GM03348 (cell line): ENCODE data around the gene TGIF1.
A peak's percentile ranks its signal among the peaks of the same experiment; 100 is the strongest.

Experiments used
- DNase-seq: peaks from one replicate; pipeline ENCODE4 v3.0.0; 2012; ENCODE audit warnings: low spot score

TGIF1 gene

GRCh38 chr18:3482258-3482657, 32.3 kb downstream of the TGIF1 start:
- no peak for DNase-seq

GRCh38 chr18:3485153-3486149, 35.5 kb downstream of the TGIF1 start:
- no peak for DNase-seq

- DNase-seq = no peak
Observed at GRCh38 chr18:3486512-3486911, 36.5 kb downstream of the TGIF1 start.

DNA sequence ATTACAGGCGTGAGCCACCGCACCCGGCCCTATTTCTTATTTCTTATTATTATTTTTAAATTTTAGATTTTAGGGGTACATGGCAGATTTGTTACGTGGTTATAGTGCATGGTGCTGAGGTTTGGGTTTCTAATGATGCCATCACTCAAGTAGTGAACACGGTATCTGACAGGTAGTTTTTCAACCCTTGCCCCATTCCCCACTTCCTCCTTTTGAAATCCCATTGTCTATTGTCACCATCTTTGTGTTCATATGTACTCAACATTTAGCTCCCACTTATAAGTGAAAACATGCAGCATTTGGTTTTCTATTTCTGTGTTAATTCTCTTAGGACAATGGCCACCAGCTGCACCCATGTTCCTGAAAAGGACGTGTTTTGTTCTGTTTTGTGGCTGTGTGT, 39.5 kb downstream of the TGIF1 start:
- no peak for DNase-seq

DNA sequence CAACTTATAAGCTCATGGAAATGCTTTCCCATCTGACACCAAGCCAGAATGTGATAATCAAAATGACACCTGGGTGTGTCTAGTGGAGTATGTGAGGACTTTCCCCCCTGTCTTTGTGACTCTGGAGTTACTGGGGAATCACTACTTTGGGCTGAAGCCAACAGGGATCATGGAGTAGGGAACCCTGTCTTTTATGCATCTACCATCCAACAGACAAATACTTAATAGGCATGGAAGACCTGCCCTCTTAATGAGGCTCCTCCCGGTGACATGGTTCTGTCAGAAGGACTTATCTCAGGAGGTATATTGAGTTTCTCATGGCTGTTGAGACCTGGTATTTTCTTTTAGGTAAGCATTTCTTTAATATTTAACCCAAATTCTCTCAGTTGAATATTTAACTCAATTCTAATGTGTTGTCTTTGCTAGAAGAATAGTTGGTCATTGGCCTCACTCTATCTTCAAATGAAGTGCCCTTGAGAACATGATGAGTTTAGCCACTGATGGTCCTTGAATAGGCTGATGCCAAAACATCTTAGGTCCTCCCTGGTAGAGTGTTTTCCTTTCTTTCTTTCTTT, 42.1 kb downstream of the TGIF1 start:
- DNase-seq = no peak

DNA sequence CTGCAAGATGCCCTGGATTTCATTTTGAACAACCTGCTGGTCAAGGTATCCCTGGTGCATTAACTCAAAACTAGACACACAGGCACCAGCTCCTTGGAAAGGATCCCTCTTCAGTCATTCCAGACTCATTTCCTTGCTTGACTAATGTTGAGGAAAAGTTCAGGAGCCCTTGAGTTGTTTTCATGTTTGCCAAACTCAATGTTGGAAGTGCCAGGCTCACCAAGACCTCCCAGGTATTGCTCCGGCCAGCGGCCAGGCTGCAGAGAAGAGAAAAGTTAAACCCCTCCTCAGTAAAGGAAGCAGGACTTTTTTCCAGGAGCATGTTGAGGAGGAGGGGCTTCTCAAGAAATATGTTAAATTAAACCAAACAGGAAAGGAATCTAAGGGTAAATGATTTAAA, 42.7 kb downstream of the TGIF1 start:
- no peak for DNase-seq

- no peak for DNase-seq
Observed at GRCh38 chr18:3493501-3494244, 43.7 kb downstream of the TGIF1 start.

DNA sequence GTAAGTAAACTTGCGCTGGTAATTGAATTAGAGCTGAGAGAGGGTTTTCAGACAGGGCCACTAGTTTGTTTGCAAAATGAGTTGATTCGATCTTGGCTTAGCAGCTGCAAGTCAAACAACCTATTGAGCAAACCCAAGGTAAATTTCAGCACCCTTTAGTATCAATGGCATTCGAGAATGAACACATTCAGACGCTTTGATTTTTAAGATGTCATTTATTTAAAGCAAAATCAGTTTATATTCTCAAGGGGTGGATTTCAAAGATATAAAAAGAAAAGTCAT, 44.2 kb downstream of the TGIF1 start:
- no peak for DNase-seq

DNA sequence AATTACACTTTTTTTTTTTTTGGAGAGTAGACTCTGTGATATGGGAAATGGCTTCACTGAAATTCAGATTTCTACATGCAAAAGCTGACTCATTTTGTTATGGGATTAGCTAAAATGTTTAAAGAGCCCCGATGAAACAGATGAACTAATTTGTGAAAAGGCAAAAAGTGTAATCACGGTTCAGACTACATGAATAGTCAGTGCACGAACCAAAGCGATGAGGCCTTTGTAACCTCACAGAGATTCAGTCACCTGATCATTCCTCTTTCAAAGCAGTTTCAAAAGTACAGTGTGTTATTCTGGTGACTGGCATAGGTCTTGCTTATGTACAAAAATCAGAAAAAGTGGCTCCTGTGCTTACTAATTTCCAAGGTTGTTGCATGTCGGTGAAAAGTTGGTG, 44.6 kb downstream of the TGIF1 start:
- no peak for DNase-seq

DNA sequence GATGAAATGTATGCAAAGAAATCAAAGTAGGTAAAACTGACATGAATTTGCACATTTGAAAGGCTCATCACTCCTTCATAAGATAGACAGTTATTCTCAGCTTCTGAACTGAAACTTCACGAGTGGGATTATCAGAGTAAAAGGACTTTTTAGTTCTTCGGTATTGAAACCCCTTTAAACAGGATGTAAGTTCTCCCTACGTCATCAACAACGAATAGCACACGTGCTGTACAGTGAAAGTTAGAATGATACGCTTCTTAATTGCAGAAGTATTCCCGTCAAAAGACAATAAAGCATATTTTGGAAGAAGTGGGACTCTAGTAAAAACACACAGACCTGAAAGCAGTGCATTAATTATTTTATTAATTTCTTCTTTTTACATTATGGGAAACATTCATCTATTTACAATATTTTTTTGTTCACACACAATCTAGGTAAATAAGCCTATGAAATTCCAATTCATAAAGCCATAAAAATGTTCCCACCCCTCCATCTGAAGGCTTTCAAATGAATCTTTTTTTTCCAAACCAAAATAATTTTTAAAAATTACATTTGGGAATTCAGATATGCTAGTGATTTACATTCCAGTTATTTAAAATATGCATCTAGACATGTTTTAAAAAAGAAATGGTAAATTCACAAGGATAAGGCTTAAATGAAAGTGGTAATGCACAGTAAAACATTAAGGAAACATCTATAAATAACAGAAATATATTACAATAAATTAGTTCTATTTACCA, 45.9 kb downstream of the TGIF1 start:
- no peak for DNase-seq

GRCh38 chr18:3498698-3499471, 48.9 kb downstream of the TGIF1 start:
- DNase-seq = peak; percentile 76

DNA sequence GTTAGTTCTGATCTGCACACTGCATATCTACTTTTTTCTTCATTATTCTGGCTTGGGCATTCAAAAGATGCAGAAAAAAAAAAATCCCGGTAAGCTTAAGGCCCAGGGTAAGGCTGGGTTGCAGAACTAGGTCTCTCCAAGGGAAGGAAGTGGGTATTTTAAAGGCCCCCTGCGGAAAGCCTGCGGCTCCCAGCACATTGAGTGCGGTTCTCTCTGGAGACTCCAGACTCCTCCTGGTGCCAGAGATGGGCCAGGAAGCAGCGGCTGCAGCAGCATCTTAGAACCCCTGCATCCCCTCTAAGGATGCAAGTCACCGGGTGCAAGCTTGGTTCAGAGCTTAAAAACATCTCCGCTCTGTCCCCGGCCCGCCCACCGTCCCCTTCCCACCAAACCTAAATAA, 49.5 kb downstream of the TGIF1 start:
- peak; percentile 29 for DNase-seq

- no peak for DNase-seq
Observed at GRCh38 chr18:3500016-3500415, 50.0 kb downstream of the TGIF1 start.

DNA sequence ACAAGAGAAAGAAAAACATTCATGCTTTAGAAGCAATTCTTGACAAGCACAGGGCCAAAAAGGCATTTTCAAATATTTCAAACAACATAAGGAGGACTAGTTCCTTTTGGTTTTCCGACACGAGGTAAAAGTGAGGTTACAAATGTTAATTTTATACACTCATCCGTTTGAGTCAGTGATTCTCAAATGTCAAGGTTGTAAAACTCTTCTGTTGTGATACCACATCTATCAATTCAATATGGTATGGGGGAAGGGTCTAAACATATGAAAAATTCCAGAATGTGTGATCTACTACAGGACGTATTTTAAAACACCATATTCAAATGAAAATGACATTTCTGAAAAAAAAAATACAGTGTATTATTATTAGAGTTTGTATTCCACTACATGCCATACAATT, 52.7 kb downstream of the TGIF1 start:
- DNase-seq = no peak

GRCh38 chr18:3504637-3505036, 54.7 kb downstream of the TGIF1 start:
- DNase-seq = no peak

DNA sequence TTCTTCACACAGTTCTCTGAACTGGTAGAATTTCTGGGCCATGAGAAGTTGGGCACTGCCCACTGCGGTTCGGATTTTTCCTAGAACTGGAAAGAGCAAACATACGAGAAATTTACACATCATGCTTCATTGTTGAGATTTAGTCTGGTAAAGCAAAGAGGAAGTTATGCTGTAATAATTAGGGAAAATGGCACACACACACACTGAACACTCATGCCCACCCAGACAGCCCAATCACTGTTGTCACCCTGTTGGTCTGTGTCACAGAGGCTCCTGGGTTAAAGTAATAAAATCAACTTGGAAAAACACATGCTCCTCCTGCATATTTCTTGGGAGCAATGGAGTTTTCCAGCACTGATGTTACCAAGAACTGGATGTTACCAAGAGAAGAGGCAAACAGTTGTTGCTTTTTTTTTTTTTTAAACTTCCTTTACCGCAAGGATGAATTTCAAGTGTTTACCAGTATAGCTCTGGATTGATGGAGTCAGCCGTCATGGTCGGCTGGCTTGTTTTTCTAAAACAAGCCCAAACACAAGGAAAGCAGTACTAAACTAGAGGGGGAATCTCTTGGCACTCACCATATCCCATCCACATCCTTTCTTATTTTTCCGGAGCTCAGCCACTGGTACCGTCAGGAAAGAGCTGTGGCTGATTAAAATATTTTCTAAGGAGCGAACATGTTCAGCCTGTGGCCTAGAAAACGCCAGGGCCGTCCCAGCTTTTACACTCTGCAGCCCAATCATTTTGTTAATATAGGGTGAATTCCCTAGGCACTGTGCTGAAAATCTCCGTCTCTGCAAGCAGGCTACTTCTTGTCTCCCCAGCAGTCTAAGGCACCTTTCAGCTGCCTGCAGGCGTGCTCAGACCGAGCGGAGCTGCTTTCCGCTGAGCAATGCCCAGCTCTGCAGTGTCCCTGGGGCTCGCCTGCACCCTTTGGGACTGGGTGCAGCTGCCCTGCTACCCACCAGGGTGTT, 58.9 kb downstream of the TGIF1 start:
- DNase-seq = no peak
